ENCODE data around the gene PIPOX.

GRCh38 chr17:29060475-29060874 is 17.5 kb downstream of the PIPOX start:
- TF ChIP-seq CTCF (IDR thresholded peaks at IDR 0.05; ENCODE audit: insufficient read depth, low read depth, low read length) (no peak), EZH2 (IDR thresholded peaks at IDR 0.05; ENCODE audit: insufficient read depth, low read length) (no peak)

All from astrocyte (in vitro differentiated cells and primary cell).